Stimulated activated CD4-positive, alpha-beta T cell treated with anti-CD3 and anti-CD28 coated beads, Interleukin-4, amount 100 ng/mL, for 1 hour (primary cell): ENCODE results near the gene ARHGEF10L.

Experiments used
- DNase-seq: peaks from one replicate; pipeline ENCODE4 v3.0.0-alpha.2; 2020

The ARHGEF10L gene

GRCh38 chr1:17665054-17665453, 125.6 kb downstream of the ARHGEF10L start:
- DNase-seq = no peak

- DNase-seq = no peak
These were observed 126.6 kb downstream of the ARHGEF10L start for GRCh38 chr1:17665950-17666720.

- DNase-seq = no peak
These were observed 128.1 kb downstream of the ARHGEF10L start for GRCh38 chr1:17667641-17668040.

- DNase-seq = no peak
These were observed 128.7 kb downstream of the ARHGEF10L start for GRCh38 chr1:17668195-17668594.

- no peak for DNase-seq
These were observed 129.2 kb downstream of the ARHGEF10L start for GRCh38 chr1:17668624-17669175.

- DNase-seq = no peak
These were observed 129.8 kb downstream of the ARHGEF10L start for GRCh38 chr1:17669305-17669704.

GRCh38 chr1:17669866-17670451, 130.5 kb downstream of the ARHGEF10L start:
- no peak for DNase-seq

- no peak for DNase-seq
These were observed 131.3 kb downstream of the ARHGEF10L start for GRCh38 chr1:17670587-17671313.

- no peak for DNase-seq
These were observed 131.8 kb downstream of the ARHGEF10L start for GRCh38 chr1:17671314-17671705.

- no peak for DNase-seq
These were observed 132.2 kb downstream of the ARHGEF10L start for GRCh38 chr1:17671741-17672140.

GRCh38 chr1:17672226-17672625, 132.7 kb downstream of the ARHGEF10L start:
- no peak for DNase-seq

- no peak for DNase-seq
These were observed 134.0 kb downstream of the ARHGEF10L start for GRCh38 chr1:17673329-17674072.

- no peak for DNase-seq
These were observed 135.4 kb downstream of the ARHGEF10L start for GRCh38 chr1:17674726-17675500.

- no peak for DNase-seq
These were observed 136.2 kb downstream of the ARHGEF10L start for GRCh38 chr1:17675744-17676143.

GRCh38 chr1:17676387-17677060, 137.0 kb downstream of the ARHGEF10L start:
- DNase-seq = no peak

GRCh38 chr1:17678011-17678410, 138.5 kb downstream of the ARHGEF10L start:
- no peak for DNase-seq

GRCh38 chr1:17679856-17680255, 140.4 kb downstream of the ARHGEF10L start:
- no peak for DNase-seq

- DNase-seq = no peak
These were observed 140.8 kb downstream of the ARHGEF10L start for GRCh38 chr1:17680308-17680707.

GRCh38 chr1:17682400-17682799, 142.9 kb downstream of the ARHGEF10L start:
- no peak for DNase-seq

- no peak for DNase-seq
These were observed 144.1 kb downstream of the ARHGEF10L start for GRCh38 chr1:17683598-17683997.

GRCh38 chr1:17684810-17685209, 145.3 kb downstream of the ARHGEF10L start:
- DNase-seq = no peak

GRCh38 chr1:17686258-17686657, 146.8 kb downstream of the ARHGEF10L start:
- DNase-seq = no peak
